Skeletal muscle satellite cell (primary cell): ENCODE results near the gene MAN1A1.

Experiments
- H3K27me3 ChIP-seq: 2 replicates; pipeline ENCODE4 v1.7.0; 2013; ENCODE audit warnings: low read length; ENCODE audit not compliant: control insufficient read depth, insufficient read depth
- H3K36me3 ChIP-seq: 2 replicates; pipeline ENCODE4 v1.7.0; 2013; ENCODE audit warnings: mild to moderate bottlenecking, control low read depth, low read length; ENCODE audit not compliant: insufficient read depth
- H3K4me1 ChIP-seq: 2 replicates; pipeline ENCODE4 v1.7.0; 2013; ENCODE audit warnings: low read length; ENCODE audit not compliant: control insufficient read depth, insufficient read depth
- H3K4me2 ChIP-seq: 2 replicates; pipeline ENCODE4 v1.7.0; 2013; ENCODE audit warnings: mild to moderate bottlenecking, low read length
- H3K4me3 ChIP-seq: 2 replicates; pipeline ENCODE4 v1.7.0; 2013; ENCODE audit warnings: low read length
- H3K9ac ChIP-seq: 2 replicates; pipeline ENCODE4 v1.7.0; 2013; ENCODE audit warnings: mild to moderate bottlenecking, low read depth, low read length, moderate library complexity
- H3K9me3 ChIP-seq: replicated peaks from 2 replicates; pipeline ENCODE4 v1.7.0; 2013; ENCODE audit warnings: mild to moderate bottlenecking, control low read depth, low read length

Gene MAN1A1

GRCh38 chr6:119142041-119142440 lies 207.5 kb downstream of the MAN1A1 start:
- no peak overlapping the region for H3K9ac ChIP-seq
- no peaks in the 10 kb centered on the region for H3K9me3 ChIP-seq
- H3K4me3 ChIP-seq = no peak overlapping the region
- H3K4me1 ChIP-seq = peaks cover 26% of the 10 kb centered on the region
- no peaks in the 10 kb centered on the region for H3K36me3 ChIP-seq
- no peaks in the 10 kb centered on the region for H3K27me3 ChIP-seq
- no peak overlapping the region for H3K4me2 ChIP-seq

- H3K4me2 ChIP-seq = no peak overlapping the region
- no peak overlapping the region for H3K4me3 ChIP-seq
- H3K9ac ChIP-seq = no peak overlapping the region
- H3K9me3 ChIP-seq = no peaks in the 10 kb centered on the region
- no peaks in the 10 kb centered on the region for H3K27me3 ChIP-seq
- no peaks in the 10 kb centered on the region for H3K36me3 ChIP-seq
- peaks cover 20% of the 10 kb centered on the region for H3K4me1 ChIP-seq
Measured at GRCh38 chr6:119140196-119141140, 209.1 kb downstream of the MAN1A1 start.

GRCh38 chr6:119138906-119139541 lies 210.5 kb downstream of the MAN1A1 start:
- no peak overlapping the region for H3K4me3 ChIP-seq
- H3K4me2 ChIP-seq = no peak overlapping the region
- H3K27me3 ChIP-seq = no peaks in the 10 kb centered on the region
- no peaks in the 10 kb centered on the region for H3K36me3 ChIP-seq
- peaks cover 17% of the 10 kb centered on the region for H3K4me1 ChIP-seq
- no peak overlapping the region for H3K9ac ChIP-seq
- H3K9me3 ChIP-seq = no peaks in the 10 kb centered on the region

GRCh38 chr6:119137194-119138072 lies 212.1 kb downstream of the MAN1A1 start:
- Histone ChIP-seq H3K4me2 (peak overlapping the region; percentile 12), H3K27me3 (no peaks in the 10 kb centered on the region), H3K36me3 (no peaks in the 10 kb centered on the region), H3K9ac (no peak overlapping the region), H3K4me3 (no peak overlapping the region), H3K4me1 (peaks cover 20% of the 10 kb centered on the region), H3K9me3 (no peaks in the 10 kb centered on the region)

GRCh38 chr6:119134752-119135151 lies 214.8 kb downstream of the MAN1A1 start:
- no peak overlapping the region for H3K4me2 ChIP-seq
- peaks cover 36% of the 10 kb centered on the region for H3K4me1 ChIP-seq
- H3K27me3 ChIP-seq = no peaks in the 10 kb centered on the region

GRCh38 chr6:119133400-119133799 lies 216.2 kb downstream of the MAN1A1 start:
- Histone ChIP-seq H3K36me3 (no peaks in the 10 kb centered on the region), H3K4me1 (peaks cover 44% of the 10 kb centered on the region), H3K9me3 (no peaks in the 10 kb centered on the region), H3K4me2 (no peak overlapping the region), H3K9ac (no peak overlapping the region), H3K27me3 (no peaks in the 10 kb centered on the region), H3K4me3 (no peak overlapping the region)

More at GRCh38 chr6:119134752-119135151, 214.8 kb downstream of the MAN1A1 start:
- Histone ChIP-seq H3K4me3 (no peak overlapping the region), H3K9ac (no peak overlapping the region), H3K9me3 (no peaks in the 10 kb centered on the region), H3K36me3 (no peaks in the 10 kb centered on the region)

- H3K9ac ChIP-seq = no peak overlapping the region
- no peaks in the 10 kb centered on the region for H3K27me3 ChIP-seq
- peaks cover 35% of the 10 kb centered on the region for H3K4me1 ChIP-seq
- H3K36me3 ChIP-seq = no peaks in the 10 kb centered on the region
- H3K4me2 ChIP-seq = no peak overlapping the region
- no peaks in the 10 kb centered on the region for H3K9me3 ChIP-seq
- H3K4me3 ChIP-seq = no peak overlapping the region
Measured at GRCh38 chr6:119132261-119132981, 217.1 kb downstream of the MAN1A1 start.

- Histone ChIP-seq H3K4me1 (peaks cover 27% of the 10 kb centered on the region), H3K36me3 (no peaks in the 10 kb centered on the region), H3K4me3 (peak overlapping the region; percentile 20), H3K27me3 (no peaks in the 10 kb centered on the region), H3K4me2 (peak overlapping the region; percentile 71), H3K9me3 (no peaks in the 10 kb centered on the region), H3K9ac (peak overlapping the region; percentile 48)
Measured at GRCh38 chr6:119129968-119130484, 219.5 kb downstream of the MAN1A1 start.

GRCh38 chr6:119129148-119129967 lies 220.2 kb downstream of the MAN1A1 start:
- H3K9me3 ChIP-seq = no peaks in the 10 kb centered on the region
- peaks cover 27% of the 10 kb centered on the region for H3K4me1 ChIP-seq
- H3K4me3 ChIP-seq = peak overlapping the region; percentile 20
- no peaks in the 10 kb centered on the region for H3K36me3 ChIP-seq
- H3K9ac ChIP-seq = peak overlapping the region; percentile 48
- H3K27me3 ChIP-seq = no peaks in the 10 kb centered on the region
- peak overlapping the region; percentile 71 for H3K4me2 ChIP-seq

GRCh38 chr6:119128252-119128912 lies 221.2 kb downstream of the MAN1A1 start:
- Histone ChIP-seq H3K9ac (no peak overlapping the region), H3K4me2 (no peak overlapping the region), H3K4me3 (no peak overlapping the region), H3K36me3 (no peaks in the 10 kb centered on the region), H3K27me3 (no peaks in the 10 kb centered on the region), H3K9me3 (no peaks in the 10 kb centered on the region), H3K4me1 (peaks cover 27% of the 10 kb centered on the region)
